Measurements from ENCODE around the gene DOCK1. TPM values are rescaled to one million over a fixed set of nuclear protein-coding genes. Genes with fewer than 3 reads are reported as not detected.

DOCK1 gene
- total RNA-seq, 2 experiments from 2014 or later = 0.14 to 0.18 TPM

- H3K9me3 Mint-ChIP-seq = no peaks in the 10 kb centered on the region
- DNase-seq = no peak
- no peaks in the 10 kb centered on the region for H3K4me1 Mint-ChIP-seq (ENCODE audit: low read depth)
- POLR2A ChIA-PET = no interaction called here
- H3K27ac Mint-ChIP-seq = no peak overlapping the region
- H3K4me3 Mint-ChIP-seq = no peak overlapping the region
- ATAC-seq = no peak
- no peaks in the 10 kb centered on the region for H3K36me3 Mint-ChIP-seq (ENCODE audit: low read depth)
- CTCF ChIA-PET = no interaction called here
- TF ChIP-seq, protein P1, sequence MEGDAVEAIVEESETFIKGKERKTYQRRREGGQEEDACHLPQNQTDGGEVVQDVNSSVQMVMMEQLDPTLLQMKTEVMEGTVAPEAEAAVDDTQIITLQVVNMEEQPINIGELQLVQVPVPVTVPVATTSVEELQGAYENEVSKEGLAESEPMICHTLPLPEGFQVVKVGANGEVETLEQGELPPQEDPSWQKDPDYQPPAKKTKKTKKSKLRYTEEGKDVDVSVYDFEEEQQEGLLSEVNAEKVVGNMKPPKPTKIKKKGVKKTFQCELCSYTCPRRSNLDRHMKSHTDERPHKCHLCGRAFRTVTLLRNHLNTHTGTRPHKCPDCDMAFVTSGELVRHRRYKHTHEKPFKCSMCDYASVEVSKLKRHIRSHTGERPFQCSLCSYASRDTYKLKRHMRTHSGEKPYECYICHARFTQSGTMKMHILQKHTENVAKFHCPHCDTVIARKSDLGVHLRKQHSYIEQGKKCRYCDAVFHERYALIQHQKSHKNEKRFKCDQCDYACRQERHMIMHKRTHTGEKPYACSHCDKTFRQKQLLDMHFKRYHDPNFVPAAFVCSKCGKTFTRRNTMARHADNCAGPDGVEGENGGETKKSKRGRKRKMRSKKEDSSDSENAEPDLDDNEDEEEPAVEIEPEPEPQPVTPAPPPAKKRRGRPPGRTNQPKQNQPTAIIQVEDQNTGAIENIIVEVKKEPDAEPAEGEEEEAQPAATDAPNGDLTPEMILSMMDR (IDR thresholded peaks at IDR 0.05) = no peak
- intact Hi-C loops (cut with micrococcal nuclease) = no loop called here
- H3K27me3 Mint-ChIP-seq = no peaks in the 10 kb centered on the region
Measured at GRCh38 chr10:127343821-127344220, 438.6 kb downstream of the DOCK1 start.

GRCh38 chr10:127344346-127344745 is 439.1 kb downstream of the DOCK1 start:
- Mint-ChIP-seq H3K4me1 (ENCODE audit: low read depth) (no peaks in the 10 kb centered on the region), H3K9me3 (no peaks in the 10 kb centered on the region), H3K27me3 (no peaks in the 10 kb centered on the region), H3K27ac (no peak overlapping the region), H3K4me3 (no peak overlapping the region), H3K36me3 (ENCODE audit: low read depth) (no peaks in the 10 kb centered on the region)
- ChIA-PET POLR2A (no interaction called here), CTCF (no interaction called here)
- DNase-seq (no peak), ATAC-seq (no peak)
- TF ChIP-seq, protein P1 (IDR thresholded peaks at IDR 0.05) = no peak
- intact Hi-C loops (cut with micrococcal nuclease) = no loop called here

- Mint-ChIP-seq H3K4me3 (no peak overlapping the region), H3K27ac (no peak overlapping the region), H3K27me3 (no peaks in the 10 kb centered on the region), H3K9me3 (no peaks in the 10 kb centered on the region), H3K36me3 (ENCODE audit: low read depth) (no peaks in the 10 kb centered on the region), H3K4me1 (ENCODE audit: low read depth) (no peaks in the 10 kb centered on the region)
- ATAC-seq = no peak
- CTCF ChIA-PET = no interaction called here
- TF ChIP-seq, protein P1 (IDR thresholded peaks at IDR 0.05) = no peak
- intact Hi-C loops (cut with micrococcal nuclease) = no loop called here
- DNase-seq = no peak
- POLR2A ChIA-PET = no interaction called here
Measured at GRCh38 chr10:127345231-127345965, 440.2 kb downstream of the DOCK1 start.

DNA sequence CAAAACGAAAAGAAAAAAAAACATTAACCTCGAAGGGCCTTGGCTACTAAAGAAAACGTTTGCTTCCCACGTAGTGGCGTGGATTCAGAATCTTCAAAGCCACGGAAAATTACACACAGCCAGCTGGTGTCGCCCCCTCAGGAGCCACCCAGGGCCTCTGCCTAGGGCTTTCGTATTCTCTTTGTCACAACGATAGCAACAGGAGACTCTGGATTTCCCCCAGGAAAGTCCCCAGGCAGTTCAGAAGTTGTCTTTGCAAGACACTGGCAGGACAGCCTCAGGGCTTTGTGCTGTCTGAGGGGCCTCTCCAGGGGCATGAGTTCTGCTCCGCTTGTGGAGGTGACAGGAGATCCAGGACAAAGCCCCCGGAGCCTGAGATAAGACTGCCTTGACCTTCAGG is 441.4 kb downstream of the DOCK1 start:
- DNase-seq (peak; percentile 55), ATAC-seq (peak; percentile 51)
- CTCF ChIA-PET = no interaction called here
- no peaks in the 10 kb centered on the region for H3K27me3 Mint-ChIP-seq
- no peaks in the 10 kb centered on the region for H3K36me3 Mint-ChIP-seq (ENCODE audit: low read depth)
- TF ChIP-seq, protein P1 (IDR thresholded peaks at IDR 0.05) = no peak
- intact Hi-C loops (cut with micrococcal nuclease) = no loop called here
- POLR2A ChIA-PET = interaction anchor here (0.6 kb wide), 1 partner anchor 82 kb away, joined by 4 read pairs; no protein-coding TSS in a partner anchor
- H3K4me3 Mint-ChIP-seq = no peak overlapping the region
- H3K27ac Mint-ChIP-seq = no peak overlapping the region
- H3K9me3 Mint-ChIP-seq = no peaks in the 10 kb centered on the region
- no peaks in the 10 kb centered on the region for H3K4me1 Mint-ChIP-seq (ENCODE audit: low read depth)

- Mint-ChIP-seq H3K27me3 (no peaks in the 10 kb centered on the region), H3K9me3 (no peaks in the 10 kb centered on the region), H3K4me3 (no peak overlapping the region), H3K36me3 (ENCODE audit: low read depth) (no peaks in the 10 kb centered on the region), H3K27ac (no peak overlapping the region), H3K4me1 (ENCODE audit: low read depth) (no peaks in the 10 kb centered on the region)
- POLR2A ChIA-PET = no interaction called here
- ATAC-seq (no peak), DNase-seq (no peak)
- CTCF ChIA-PET = no interaction called here
- TF ChIP-seq, protein P1 (IDR thresholded peaks at IDR 0.05) = no peak
- intact Hi-C loops (cut with micrococcal nuclease) = no loop called here
Measured at GRCh38 chr10:127347202-127347959, 442.2 kb downstream of the DOCK1 start.
